Measurements from ENCODE around the gene MYO9B.

DNA sequence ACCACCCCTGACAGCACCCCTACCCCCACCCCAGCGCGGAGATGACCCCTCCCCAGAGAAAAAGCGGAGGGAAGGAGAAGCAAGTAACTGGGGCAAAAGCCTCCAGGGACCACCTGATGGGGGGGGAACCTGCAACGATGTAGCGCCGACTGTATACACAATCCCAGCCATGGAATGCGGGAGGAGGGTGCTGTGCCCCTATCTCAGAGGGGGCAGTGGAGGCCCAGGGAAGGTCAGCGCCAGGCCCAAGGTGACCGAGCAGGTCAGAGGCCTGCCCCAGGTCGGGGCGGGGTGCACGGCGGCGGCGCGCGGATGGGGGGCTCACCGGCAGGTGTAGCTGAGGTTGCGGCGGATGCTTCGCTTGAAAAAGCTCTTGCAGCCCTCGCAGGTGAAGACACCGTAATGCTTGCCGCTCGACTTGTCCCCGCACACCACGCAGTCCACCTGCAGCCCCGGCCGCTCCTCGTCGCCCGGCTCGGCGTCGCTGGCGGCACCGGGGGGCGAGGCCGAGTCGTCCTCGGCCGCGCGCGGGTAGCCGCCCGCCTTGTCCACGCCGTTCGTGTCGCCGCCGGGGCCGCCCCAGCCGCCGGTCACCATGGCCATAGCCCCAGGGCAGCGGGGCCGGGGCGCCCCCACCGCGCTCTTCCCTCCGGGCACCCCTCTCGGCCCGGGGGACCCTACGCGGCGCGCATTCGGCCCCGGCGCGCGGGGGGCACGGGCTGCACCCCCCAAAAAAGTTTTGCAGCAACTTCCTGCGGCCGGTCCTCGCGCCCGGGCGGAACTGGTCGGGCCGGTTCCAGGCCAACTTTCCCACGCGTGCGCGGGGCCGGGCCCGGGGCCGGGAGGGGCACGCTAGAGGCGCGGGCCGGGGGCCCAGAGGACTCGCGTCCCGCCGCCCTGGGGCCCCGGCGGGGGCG is 169.3 kb downstream of the MYO9B start:
- TF ChIP-seq, protein P1, sequence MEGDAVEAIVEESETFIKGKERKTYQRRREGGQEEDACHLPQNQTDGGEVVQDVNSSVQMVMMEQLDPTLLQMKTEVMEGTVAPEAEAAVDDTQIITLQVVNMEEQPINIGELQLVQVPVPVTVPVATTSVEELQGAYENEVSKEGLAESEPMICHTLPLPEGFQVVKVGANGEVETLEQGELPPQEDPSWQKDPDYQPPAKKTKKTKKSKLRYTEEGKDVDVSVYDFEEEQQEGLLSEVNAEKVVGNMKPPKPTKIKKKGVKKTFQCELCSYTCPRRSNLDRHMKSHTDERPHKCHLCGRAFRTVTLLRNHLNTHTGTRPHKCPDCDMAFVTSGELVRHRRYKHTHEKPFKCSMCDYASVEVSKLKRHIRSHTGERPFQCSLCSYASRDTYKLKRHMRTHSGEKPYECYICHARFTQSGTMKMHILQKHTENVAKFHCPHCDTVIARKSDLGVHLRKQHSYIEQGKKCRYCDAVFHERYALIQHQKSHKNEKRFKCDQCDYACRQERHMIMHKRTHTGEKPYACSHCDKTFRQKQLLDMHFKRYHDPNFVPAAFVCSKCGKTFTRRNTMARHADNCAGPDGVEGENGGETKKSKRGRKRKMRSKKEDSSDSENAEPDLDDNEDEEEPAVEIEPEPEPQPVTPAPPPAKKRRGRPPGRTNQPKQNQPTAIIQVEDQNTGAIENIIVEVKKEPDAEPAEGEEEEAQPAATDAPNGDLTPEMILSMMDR (optimal IDR thresholded peaks at IDR 0.05 in 1 of 3, IDR thresholded peaks at IDR 0.05 in 1 of 3, conservative IDR thresholded peaks at IDR 0.05 in 1 of 3; ENCODE audit: extremely low read depth in 1 of 3, insufficient read depth in 2 of 3, low read length in 3 of 3) = no peak
- TF ChIP-seq EZH2 (IDR thresholded peaks at IDR 0.05; ENCODE audit: low read length) = no peak
